SK-N-SH treated with all-trans-retinoic acid at 6 μM for 48 hours (cell line): ENCODE measurements around the gene CACNA1C.

ENCODE experiments used
- ARNTL ChIP-seq: fragments of 450-650 bp; formaldehyde crosslinking; IDR thresholded peaks from 2 replicates; pipeline ENCODE4 v1.5.0; 2020; ENCODE audit warnings: low read depth, mild to moderate bottlenecking, moderate library complexity, borderline replicate concordance
- BACH2 ChIP-seq: fragments of 250-450 bp; sonication (Bioruptor Pico); IDR thresholded peaks from 2 replicates; pipeline ENCODE4 v1.9.0; 2021; ENCODE audit warnings: mild to moderate bottlenecking, borderline replicate concordance
- ISL1 ChIP-seq: fragments of 250-450 bp; sonication (Bioruptor Pico); IDR thresholded peaks from 2 replicates; pipeline ENCODE4 v2.1.2; 2022; ENCODE audit warnings: mild to moderate bottlenecking, moderate library complexity
- OSR1 ChIP-seq: fragments of 250-450 bp; sonication (Bioruptor Pico); IDR thresholded peaks from 2 replicates; pipeline ENCODE4 v1.8.0; 2022; ENCODE audit warnings: moderate library complexity, mild to moderate bottlenecking, inconsistent platforms
- SNAI2 ChIP-seq: fragments of 250-450 bp; sonication (Bioruptor Pico); IDR thresholded peaks from 2 replicates; pipeline ENCODE4 v1.5.0; 2020; ENCODE audit warnings: mild to moderate bottlenecking, moderate library complexity
- ZC3H10 ChIP-seq: fragments of 250-450 bp; sonication (Bioruptor Pico); IDR thresholded peaks from 2 replicates; pipeline ENCODE4 v1.5.1; 2021; ENCODE audit warnings: mild to moderate bottlenecking, moderate library complexity
- ZFP3 ChIP-seq: fragments of 250-450 bp; sonication (Bioruptor Pico); IDR thresholded peaks from 2 replicates; pipeline ENCODE4 v1.5.0; 2020; ENCODE audit warnings: mild to moderate bottlenecking, moderate library complexity
- TF ChIP-seq, protein P1 (sequence below): fragments of 250-450 bp; sonication (Bioruptor Pico); IDR thresholded peaks from 2 replicates; pipeline ENCODE4 v1.8.0; 2020; ENCODE audit warnings: mild to moderate bottlenecking, moderate library complexity, borderline replicate concordance

DNA sequence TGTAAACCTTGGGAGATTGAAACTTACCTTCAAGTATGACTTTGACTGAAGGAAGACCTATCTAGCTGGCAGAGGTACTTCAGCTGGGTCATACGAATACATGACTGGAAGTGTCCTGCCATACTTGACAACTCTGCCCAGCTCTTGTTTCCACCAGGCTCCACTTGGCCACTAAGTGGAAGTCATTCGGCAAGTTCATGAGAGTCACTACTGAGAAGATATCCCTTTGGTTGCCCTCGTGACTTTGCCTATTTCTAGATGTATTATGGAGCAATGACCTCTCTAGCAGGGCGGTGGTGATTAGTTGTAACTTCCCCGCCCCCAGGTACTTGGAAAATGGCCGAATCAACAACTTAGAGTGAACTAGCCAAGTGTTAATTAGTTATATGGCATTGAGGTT lies 8.6 kb upstream of the CACNA1C start:
- TF ChIP-seq ISL1 (CRISPR knock-in tag) (no peak), SNAI2 (CRISPR knock-in tag) (no peak), BACH2 (no peak), ARNTL (no peak), ZFP3 (CRISPR knock-in tag) (no peak), OSR1 (no peak), ZC3H10 (CRISPR knock-in tag) (no peak)
- TF ChIP-seq, protein P1, sequence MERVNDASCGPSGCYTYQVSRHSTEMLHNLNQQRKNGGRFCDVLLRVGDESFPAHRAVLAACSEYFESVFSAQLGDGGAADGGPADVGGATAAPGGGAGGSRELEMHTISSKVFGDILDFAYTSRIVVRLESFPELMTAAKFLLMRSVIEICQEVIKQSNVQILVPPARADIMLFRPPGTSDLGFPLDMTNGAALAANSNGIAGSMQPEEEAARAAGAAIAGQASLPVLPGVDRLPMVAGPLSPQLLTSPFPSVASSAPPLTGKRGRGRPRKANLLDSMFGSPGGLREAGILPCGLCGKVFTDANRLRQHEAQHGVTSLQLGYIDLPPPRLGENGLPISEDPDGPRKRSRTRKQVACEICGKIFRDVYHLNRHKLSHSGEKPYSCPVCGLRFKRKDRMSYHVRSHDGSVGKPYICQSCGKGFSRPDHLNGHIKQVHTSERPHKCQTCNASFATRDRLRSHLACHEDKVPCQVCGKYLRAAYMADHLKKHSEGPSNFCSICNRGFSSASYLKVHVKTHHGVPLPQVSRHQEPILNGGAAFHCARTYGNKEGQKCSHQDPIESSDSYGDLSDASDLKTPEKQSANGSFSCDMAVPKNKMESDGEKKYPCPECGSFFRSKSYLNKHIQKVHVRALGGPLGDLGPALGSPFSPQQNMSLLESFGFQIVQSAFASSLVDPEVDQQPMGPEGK (CRISPR knock-in tag) = no peak
